ENCODE measurements around the gene LRFN5.

GRCh38 chr14:41629876-41630275 lies 23.2 kb downstream of the LRFN5 start:
- TF ChIP-seq CTCF (IDR thresholded peaks at IDR 0.05; ENCODE audit: borderline replicate concordance, extremely low read depth, low read length, poor library complexity, severe bottlenecking): no peak
- no peak for TF ChIP-seq EZH2 (IDR thresholded peaks at IDR 0.05; ENCODE audit: borderline replicate concordance, low read depth, low read length, severe bottlenecking)

Data from DND-41 (cell line).